ENCODE measurements around the gene CALR.
"Not testable (repeated sequence)": the region's sequence is repeated elsewhere in the genome, so short reads cannot be mapped to it uniquely, and the experiment has no call there.

CALR gene

DNA sequence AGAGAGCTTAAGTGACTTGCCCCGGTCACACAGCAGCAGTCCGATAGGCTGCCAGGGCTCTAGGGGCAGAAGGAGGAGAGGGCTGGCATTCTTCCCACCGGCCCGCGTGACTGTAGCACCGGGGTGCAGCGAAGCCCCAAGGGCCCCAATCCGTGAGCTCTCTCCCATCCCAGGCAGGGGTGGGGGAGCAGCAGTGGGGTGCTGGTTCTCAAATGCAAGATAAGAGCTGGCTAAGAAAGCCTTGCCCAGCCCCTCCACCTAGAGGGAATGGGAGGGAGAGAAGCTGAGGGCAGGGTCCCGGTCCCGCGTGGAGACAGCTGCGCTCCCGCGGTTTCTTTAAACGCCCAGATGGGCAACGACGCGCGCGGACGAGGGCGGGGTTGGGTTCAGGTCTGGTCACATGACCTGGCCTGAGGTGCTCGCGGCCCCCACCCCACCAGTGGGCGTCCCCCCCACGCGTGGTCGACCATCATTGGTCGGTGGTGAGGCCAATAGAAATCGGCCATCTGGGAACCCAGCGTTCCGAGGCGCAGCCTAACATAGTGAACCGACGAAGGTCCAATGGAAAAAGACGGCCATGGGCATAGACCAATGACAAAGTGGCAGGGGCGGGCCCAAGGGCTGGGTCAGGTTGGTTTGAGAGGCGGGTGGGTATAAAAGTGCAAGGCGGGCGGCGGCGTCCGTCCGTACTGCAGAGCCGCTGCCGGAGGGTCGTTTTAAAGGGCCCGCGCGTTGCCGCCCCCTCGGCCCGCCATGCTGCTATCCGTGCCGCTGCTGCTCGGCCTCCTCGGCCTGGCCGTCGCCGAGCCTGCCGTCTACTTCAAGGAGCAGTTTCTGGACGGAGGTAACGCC lies at the start of gene CALR:
Gene CALR (plus strand): TSS at position 683 of the 852 bp plus-strand sequence. CDS start 71 bp downstream, at position 754.
- peak; percentile 99 for DNase-seq (ENCODE audit: low read depth, low spot score)

- DNase-seq (ENCODE audit: low read depth, low spot score), result not testable (repeated sequence)
These were observed 48.1 kb upstream of the CALR start for GRCh38 chr19:12890299-12890786.

DNA sequence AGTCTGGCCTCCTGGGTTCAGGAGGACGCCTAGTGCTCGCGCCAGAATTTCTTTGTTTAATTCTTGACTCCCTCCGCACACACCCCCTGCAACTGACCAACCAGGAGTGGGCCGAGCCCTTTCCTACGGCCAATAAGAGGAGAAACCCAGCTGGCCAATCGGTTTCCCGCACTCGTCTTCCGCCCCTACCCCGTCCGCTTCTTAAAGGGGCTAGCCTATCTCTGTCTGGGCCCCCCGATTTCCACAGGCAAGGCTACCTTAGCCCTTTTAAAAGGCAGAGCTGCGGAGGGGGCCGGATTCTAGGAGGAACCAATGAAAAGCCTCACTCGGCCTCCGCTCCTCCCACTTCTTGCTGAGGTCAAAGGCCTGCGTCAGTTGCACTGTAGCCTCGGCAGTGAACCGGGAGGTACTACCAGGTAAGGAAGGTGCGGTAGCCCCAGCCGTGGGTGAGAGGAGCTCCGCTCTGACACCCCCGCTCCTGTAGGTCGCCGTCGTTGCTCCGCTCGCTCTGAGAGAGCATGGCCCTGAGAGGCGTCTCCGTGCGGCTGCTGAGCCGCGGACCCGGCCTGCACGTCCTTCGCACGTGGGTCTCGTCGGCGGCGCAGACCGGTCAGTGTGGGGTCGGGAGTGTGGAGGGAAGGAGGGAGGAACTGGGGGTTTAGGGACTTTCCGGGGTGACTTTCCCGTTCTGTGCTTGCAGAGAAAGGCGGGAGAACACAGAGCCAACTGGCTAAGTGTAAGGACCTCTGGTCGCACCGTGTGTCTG lies 47.4 kb upstream of the CALR start, which contains the start of gene GCDH:
Gene GCDH (plus strand): TSS at position 374 of the 766 bp plus-strand sequence. CDS start 145 bp downstream, at position 519.
- DNase-seq (ENCODE audit: low read depth, low spot score), result peak; percentile 93

DNA sequence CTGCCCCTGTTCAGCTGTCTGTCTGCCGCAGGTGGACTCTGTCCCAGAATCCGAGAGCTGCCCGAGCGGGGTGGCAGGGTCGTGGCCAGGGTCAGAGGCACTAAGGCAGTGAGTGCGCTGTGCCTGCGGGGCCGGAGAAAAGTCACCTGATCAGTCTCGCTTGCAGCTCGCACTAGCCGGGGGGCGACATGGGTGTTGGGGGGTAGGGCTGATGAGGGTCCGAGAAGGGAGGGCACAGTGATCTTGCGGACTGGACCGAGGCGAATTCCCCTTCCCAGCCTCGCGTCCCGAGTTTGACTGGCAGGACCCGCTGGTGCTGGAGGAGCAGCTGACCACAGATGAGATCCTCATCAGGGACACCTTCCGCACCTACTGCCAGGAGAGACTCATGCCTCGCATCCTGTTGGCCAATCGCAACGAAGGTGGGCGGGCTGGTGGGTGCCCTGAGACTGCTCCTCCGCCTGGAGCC lies 46.8 kb upstream of the CALR start:
- DNase-seq (ENCODE audit: low read depth, low spot score), result no peak

DNA sequence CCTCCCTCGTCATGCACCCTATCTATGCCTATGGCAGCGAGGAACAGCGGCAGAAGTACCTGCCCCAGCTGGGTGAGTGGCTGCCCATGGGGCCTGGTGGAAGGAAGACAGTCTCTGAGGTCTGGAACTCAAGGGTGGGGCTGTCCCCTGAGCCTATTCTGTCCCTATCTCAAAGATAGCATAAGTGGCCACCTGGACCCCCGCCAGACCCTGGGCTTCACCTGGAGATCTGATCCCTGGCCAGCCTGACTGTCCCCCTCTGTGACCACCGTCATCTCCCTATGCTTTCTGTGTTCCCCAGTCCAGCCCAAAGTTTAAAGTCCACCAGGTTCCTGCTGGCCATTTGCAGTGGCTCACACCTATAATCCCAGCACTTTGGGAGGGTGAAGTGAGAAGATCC lies 44.8 kb upstream of the CALR start:
- no peak for DNase-seq (ENCODE audit: low read depth, low spot score)

GRCh38 chr19:12896460-12896859 lies 41.9 kb upstream of the CALR start:
- no peak for DNase-seq (ENCODE audit: low read depth, low spot score)

DNA sequence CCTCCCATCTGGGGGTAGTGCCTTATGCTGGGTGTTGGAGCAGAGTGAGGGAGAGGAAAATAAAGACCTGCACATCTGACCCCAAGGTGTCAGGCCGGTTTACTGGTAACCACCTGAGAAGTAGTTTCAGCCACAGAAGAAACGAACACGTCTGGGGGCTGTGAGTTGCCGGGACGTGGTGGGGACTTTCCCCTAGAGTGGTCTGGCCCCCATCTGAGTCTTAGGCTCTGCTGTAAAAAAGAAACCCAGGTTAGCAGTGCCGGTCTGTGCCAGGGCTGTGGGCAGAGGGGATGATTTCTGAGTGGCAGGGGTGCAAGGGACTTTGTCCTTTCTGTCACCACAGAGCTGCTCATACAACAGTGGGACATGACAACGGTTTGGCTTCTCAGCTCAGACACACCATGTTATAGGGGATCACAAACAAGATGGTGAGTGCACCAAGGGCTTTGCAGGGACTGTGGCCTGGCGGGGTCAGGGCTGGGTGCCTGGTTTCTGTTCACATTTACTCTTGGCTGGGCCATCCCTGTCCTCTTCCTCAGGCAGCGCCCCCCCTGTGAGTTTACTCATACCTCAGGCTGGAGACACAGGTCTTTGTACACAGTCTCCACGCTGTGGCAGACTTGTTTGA lies 38.4 kb upstream of the CALR start:
- no peak for DNase-seq (ENCODE audit: low read depth, low spot score)

DNA sequence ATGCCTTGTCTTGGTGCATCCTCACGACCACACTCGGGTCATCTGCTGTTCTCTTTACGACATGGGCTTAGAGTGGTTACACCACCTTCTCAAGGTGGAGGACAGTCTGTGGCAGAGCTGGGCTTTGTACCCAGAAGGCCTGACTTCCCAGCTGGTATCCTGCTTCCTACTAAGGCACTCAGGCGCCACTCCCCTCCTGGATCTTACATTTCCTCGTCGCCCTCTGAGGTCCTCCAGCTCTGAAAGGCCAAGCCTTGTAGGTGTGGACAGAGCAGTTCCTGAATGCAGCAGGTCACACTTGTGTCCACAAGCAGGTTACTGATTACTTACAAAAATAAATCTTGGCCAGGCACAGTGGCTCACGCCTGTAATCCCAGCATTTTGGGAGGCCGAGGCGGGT lies 31.2 kb upstream of the CALR start:
- no peak for DNase-seq (ENCODE audit: low read depth, low spot score)

DNA sequence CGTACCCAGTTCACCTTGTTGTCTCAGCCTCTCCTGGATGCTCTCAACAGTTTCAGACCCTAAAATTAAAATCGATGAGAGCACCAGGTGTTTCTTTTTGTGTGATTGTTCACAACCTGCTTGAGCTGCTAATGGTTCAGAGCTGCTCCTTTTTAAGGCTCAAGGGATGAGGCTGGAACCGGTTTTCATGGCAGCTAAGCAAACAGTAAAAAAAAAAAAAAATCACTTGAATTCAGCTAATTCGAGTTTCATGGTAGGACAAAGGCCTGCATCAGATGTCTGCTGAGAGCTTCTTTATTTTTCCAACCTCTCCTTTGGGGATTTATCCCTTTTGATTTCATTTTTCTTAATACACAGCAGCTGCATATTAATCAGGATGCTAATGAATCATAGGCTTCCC lies 25.8 kb upstream of the CALR start:
- no peak for DNase-seq (ENCODE audit: low read depth, low spot score)

- DNase-seq (ENCODE audit: low read depth, low spot score), result no peak
These were observed 25.3 kb upstream of the CALR start for GRCh38 chr19:12913011-12913561.

- DNase-seq (ENCODE audit: low read depth, low spot score), result no peak
These were observed 24.3 kb upstream of the CALR start for GRCh38 chr19:12913851-12914690.

- DNase-seq (ENCODE audit: low read depth, low spot score), result not testable (repeated sequence)
These were observed 22.5 kb upstream of the CALR start for GRCh38 chr19:12915860-12916259.

DNA sequence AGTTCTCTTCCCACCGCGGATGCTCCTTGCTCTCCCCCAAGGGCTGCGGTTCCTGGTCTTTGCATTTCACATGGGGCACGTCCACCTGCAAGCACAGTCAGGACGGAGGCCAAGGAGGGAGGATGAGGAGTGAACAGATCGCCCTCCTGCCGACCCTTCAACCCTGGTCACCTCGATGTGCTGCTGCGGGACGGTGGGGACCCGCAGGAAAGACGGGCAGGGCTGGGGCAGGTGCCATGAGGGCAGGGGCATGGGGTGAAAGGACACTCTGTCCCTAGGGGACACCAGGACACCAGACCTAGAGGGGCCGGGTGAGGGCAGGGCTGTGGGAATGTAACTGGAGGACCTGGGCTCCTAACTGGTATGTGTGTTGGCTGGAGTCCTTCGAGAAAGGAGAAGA lies 20.2 kb upstream of the CALR start:
- no peak for DNase-seq (ENCODE audit: low read depth, low spot score)

- DNase-seq (ENCODE audit: low read depth, low spot score), result no peak
These were observed 17.4 kb upstream of the CALR start for GRCh38 chr19:12921047-12921446.

DNA sequence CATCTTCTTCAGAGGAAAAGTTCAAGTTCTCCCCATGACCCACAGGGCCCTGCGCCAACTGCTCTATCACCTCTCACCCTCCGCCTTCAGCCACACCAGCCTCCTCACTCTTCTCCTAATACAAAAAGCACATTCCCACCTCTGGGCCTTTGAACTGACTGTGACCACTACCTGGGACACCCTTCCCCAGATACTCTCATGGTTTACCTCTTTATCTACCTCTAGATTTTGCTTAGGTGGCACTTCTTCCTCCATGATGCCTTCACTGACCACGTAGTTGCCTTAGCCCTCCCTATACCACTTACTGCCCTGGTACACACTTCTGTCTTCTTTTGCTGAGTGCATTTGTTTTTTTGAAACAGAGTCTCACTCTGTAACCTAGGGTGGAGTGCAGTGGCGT lies 15.4 kb upstream of the CALR start:
- no peak for DNase-seq (ENCODE audit: low read depth, low spot score)

DNA sequence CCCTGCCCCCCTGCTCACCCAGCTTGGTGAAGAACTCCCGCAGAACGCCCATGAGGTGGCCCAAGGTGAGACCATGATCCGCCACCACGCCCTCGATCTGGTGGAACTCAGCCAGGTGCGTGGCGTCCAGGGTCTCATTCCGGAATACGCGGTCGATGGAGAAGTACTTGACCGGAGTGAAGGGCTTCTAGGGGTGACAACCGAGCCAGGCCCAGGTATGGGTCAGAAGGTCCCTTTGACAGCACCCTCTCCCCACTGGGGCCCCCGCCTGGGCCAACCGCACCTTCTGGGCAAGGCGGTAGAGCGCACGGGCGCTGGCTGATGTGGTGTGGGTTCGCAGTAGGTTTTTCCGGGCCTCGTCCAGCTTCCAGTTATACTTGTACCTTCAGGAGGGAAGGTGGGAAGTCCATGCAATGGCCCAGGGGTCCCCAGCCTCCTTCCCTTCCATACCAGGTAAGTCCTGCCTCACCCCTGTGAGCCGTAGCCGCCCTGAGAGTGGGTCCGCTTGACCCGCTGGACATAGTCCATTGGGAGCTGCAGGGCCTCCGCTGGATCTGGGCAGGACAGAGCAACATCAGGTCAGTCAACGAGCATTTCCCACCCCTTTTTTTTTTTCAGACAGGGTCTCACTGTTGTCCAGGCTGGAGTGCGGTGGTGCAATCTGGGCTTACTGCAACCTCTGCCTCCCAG lies 13.6 kb upstream of the CALR start:
- no peak for DNase-seq (ENCODE audit: low read depth, low spot score)

- no peak for DNase-seq (ENCODE audit: low read depth, low spot score)
These were observed 8.3 kb upstream of the CALR start for GRCh38 chr19:12930002-12930645.

GRCh38 chr19:12932392-12933286 lies 5.8 kb upstream of the CALR start:
- no peak for DNase-seq (ENCODE audit: low read depth, low spot score)
